ENCODE data around the gene ANXA6. TPM values are rescaled to one million over a fixed set of nuclear protein-coding genes. Genes with fewer than 3 reads are reported as not detected.

Gene ANXA6
- total and polyA plus RNA-seq, 5 donors = 203 to 238 (median 230) TPM

GRCh38 chr5:151110992-151111391, 46.6 kb downstream of the ANXA6 start:
- no peak overlapping the region for H3K4me3 ChIP-seq (ENCODE audit: low read length)
- no peaks in the 10 kb centered on the region for H3K27me3 ChIP-seq (ENCODE audit: control insufficient read depth, insufficient read depth)
- ATAC-seq (no peak), DNase-seq (no peak)
- intact Hi-C loops (cut with DNase I) = loop anchor here in 1 of 4 donors (5.0 kb wide), 1 partner anchor 109 kb away; no protein-coding TSS in a partner anchor
- H3K9me3 ChIP-seq (ENCODE audit: control insufficient read depth, low read length) = no peaks in the 10 kb centered on the region
- peaks cover 13% of the 10 kb centered on the region for H3K4me1 ChIP-seq (ENCODE audit: control insufficient read depth, insufficient read depth, low read length)
- peak overlapping the region; percentile 49 for H3K27ac ChIP-seq (ENCODE audit: low read length)
- 97% methylated on average over 3 of the region's 3 CpGs for WGBS

GRCh38 chr5:151110122-151110681, 47.4 kb downstream of the ANXA6 start:
- H3K4me3 ChIP-seq (ENCODE audit: low read length) = no peak overlapping the region
- DNase-seq (peak in 1 of 3 donors; percentile 56), ATAC-seq (peak in 1 of 2 donors; percentile 22)
- 74% methylated on average over 11 of the region's 11 CpGs for WGBS
- intact Hi-C loops (cut with DNase I) = loop anchor here in 1 of 4 donors (5.0 kb wide), 1 partner anchor 108 kb away; no protein-coding TSS in a partner anchor
- no peaks in the 10 kb centered on the region for H3K9me3 ChIP-seq (ENCODE audit: control insufficient read depth, low read length)
- no peaks in the 10 kb centered on the region for H3K27me3 ChIP-seq (ENCODE audit: control insufficient read depth, insufficient read depth)
- peaks cover 13% of the 10 kb centered on the region for H3K4me1 ChIP-seq (ENCODE audit: control insufficient read depth, insufficient read depth, low read length)
- H3K27ac ChIP-seq (ENCODE audit: low read length) = peak overlapping the region; percentile 49

GRCh38 chr5:151108566-151108965, 49.0 kb downstream of the ANXA6 start:
- ATAC-seq (peak; percentile 15), DNase-seq (peak; percentile 47 to 73 (median 71))
- Histone ChIP-seq H3K27me3 (ENCODE audit: control insufficient read depth, insufficient read depth) (no peaks in the 10 kb centered on the region), H3K4me1 (ENCODE audit: control insufficient read depth, insufficient read depth, low read length) (peaks cover 13% of the 10 kb centered on the region), H3K9me3 (ENCODE audit: control insufficient read depth, low read length) (no peaks in the 10 kb centered on the region), H3K27ac (ENCODE audit: low read length) (peak overlapping the region; percentile 76), H3K4me3 (ENCODE audit: low read length) (no peak overlapping the region)
- 39% methylated on average over 8 of the region's 8 CpGs for WGBS
- intact Hi-C loops (cut with DNase I) = no loop called here

- no peak overlapping the region for H3K4me3 ChIP-seq (ENCODE audit: low read length)
- peak; percentile 68 to 84 (median 81) for DNase-seq
- intact Hi-C loops (cut with DNase I) = no loop called here
- ATAC-seq = peak; percentile 67 to 70
- no peaks in the 10 kb centered on the region for H3K27me3 ChIP-seq (ENCODE audit: control insufficient read depth, insufficient read depth)
- no peaks in the 10 kb centered on the region for H3K9me3 ChIP-seq (ENCODE audit: control insufficient read depth, low read length)
- WGBS = 64% methylated on average over 11 of the region's 11 CpGs
- peak overlapping the region; percentile 76 for H3K27ac ChIP-seq (ENCODE audit: low read length)
- H3K4me1 ChIP-seq (ENCODE audit: control insufficient read depth, insufficient read depth, low read length) = peaks cover 13% of the 10 kb centered on the region
These were observed 49.6 kb downstream of the ANXA6 start for GRCh38 chr5:151107738-151108520.

GRCh38 chr5:151107084-151107483, 50.5 kb downstream of the ANXA6 start:
- intact Hi-C loops (cut with DNase I) = no loop called here
- no peak for ATAC-seq
- no peak for DNase-seq
- WGBS = 85% methylated on average over 7 of the region's 7 CpGs
- peaks cover 13% of the 10 kb centered on the region for H3K4me1 ChIP-seq (ENCODE audit: control insufficient read depth, insufficient read depth, low read length)
- H3K9me3 ChIP-seq (ENCODE audit: control insufficient read depth, low read length) = no peaks in the 10 kb centered on the region
- no peak overlapping the region for H3K4me3 ChIP-seq (ENCODE audit: low read length)
- no peaks in the 10 kb centered on the region for H3K27me3 ChIP-seq (ENCODE audit: control insufficient read depth, insufficient read depth)
- no peak overlapping the region for H3K27ac ChIP-seq (ENCODE audit: low read length)

- H3K27ac ChIP-seq (ENCODE audit: low read length) = no peak overlapping the region
- H3K9me3 ChIP-seq (ENCODE audit: control insufficient read depth, low read length) = no peaks in the 10 kb centered on the region
- H3K4me1 ChIP-seq (ENCODE audit: control insufficient read depth, insufficient read depth, low read length) = peaks cover 18% of the 10 kb centered on the region
- no peak for DNase-seq
- ATAC-seq = no peak
- no peak overlapping the region for H3K4me3 ChIP-seq (ENCODE audit: low read length)
- intact Hi-C loops (cut with DNase I) = no loop called here
- no peaks in the 10 kb centered on the region for H3K27me3 ChIP-seq (ENCODE audit: control insufficient read depth, insufficient read depth)
- 91% methylated on average over 2 of the region's 2 CpGs for WGBS
These were observed 51.1 kb downstream of the ANXA6 start for GRCh38 chr5:151106509-151106908.

- Histone ChIP-seq H3K4me1 (ENCODE audit: control insufficient read depth, insufficient read depth, low read length) (peaks cover 21% of the 10 kb centered on the region), H3K27me3 (ENCODE audit: control insufficient read depth, insufficient read depth) (no peaks in the 10 kb centered on the region), H3K4me3 (ENCODE audit: low read length) (no peak overlapping the region), H3K27ac (ENCODE audit: low read length) (no peak overlapping the region), H3K9me3 (ENCODE audit: control insufficient read depth, low read length) (no peaks in the 10 kb centered on the region)
- no peak for ATAC-seq
- DNase-seq = no peak
- WGBS = 88% methylated on average over 5 of the region's 5 CpGs
- intact Hi-C loops (cut with DNase I) = no loop called here
These were observed 51.5 kb downstream of the ANXA6 start for GRCh38 chr5:151106043-151106442.

- 87% methylated on average over 2 of the region's 2 CpGs for WGBS
- Histone ChIP-seq H3K9me3 (ENCODE audit: control insufficient read depth, low read length) (no peaks in the 10 kb centered on the region), H3K27me3 (ENCODE audit: control insufficient read depth, insufficient read depth) (no peaks in the 10 kb centered on the region), H3K4me3 (ENCODE audit: low read length) (no peak overlapping the region), H3K4me1 (ENCODE audit: control insufficient read depth, insufficient read depth, low read length) (peaks cover 21% of the 10 kb centered on the region), H3K27ac (ENCODE audit: low read length) (no peak overlapping the region)
- ATAC-seq (no peak), DNase-seq (no peak)
- intact Hi-C loops (cut with DNase I) = no loop called here
These were observed 52.0 kb downstream of the ANXA6 start for GRCh38 chr5:151105561-151105960.

GRCh38 chr5:151104795-151105194, 52.8 kb downstream of the ANXA6 start:
- no peak overlapping the region for H3K4me3 ChIP-seq (ENCODE audit: low read length)
- no peaks in the 10 kb centered on the region for H3K9me3 ChIP-seq (ENCODE audit: control insufficient read depth, low read length)
- 66% methylated on average over 5 of the region's 5 CpGs for WGBS
- ATAC-seq = peak; percentile 41 to 63
- intact Hi-C loops (cut with DNase I) = no loop called here
- peak overlapping the region; percentile 19 for H3K27ac ChIP-seq (ENCODE audit: low read length)
- H3K27me3 ChIP-seq (ENCODE audit: control insufficient read depth, insufficient read depth) = no peaks in the 10 kb centered on the region
- peaks cover 23% of the 10 kb centered on the region for H3K4me1 ChIP-seq (ENCODE audit: control insufficient read depth, insufficient read depth, low read length)
- peak in 2 of 3 donors; percentile 62 to 69 for DNase-seq

- H3K27ac ChIP-seq (ENCODE audit: low read length) = peak overlapping the region; percentile 61
- intact Hi-C loops (cut with DNase I) = no loop called here
- no peaks in the 10 kb centered on the region for H3K9me3 ChIP-seq (ENCODE audit: control insufficient read depth, low read length)
- no peak for DNase-seq
- ATAC-seq = no peak
- WGBS = 78% methylated on average over 4 of the region's 4 CpGs
- no peaks in the 10 kb centered on the region for H3K27me3 ChIP-seq (ENCODE audit: control insufficient read depth, insufficient read depth)
- H3K4me3 ChIP-seq (ENCODE audit: low read length) = no peak overlapping the region
- H3K4me1 ChIP-seq (ENCODE audit: control insufficient read depth, insufficient read depth, low read length) = peaks cover 10% of the 10 kb centered on the region
These were observed 55.8 kb downstream of the ANXA6 start for GRCh38 chr5:151101746-151102145.

- no peaks in the 10 kb centered on the region for H3K9me3 ChIP-seq (ENCODE audit: control insufficient read depth, low read length)
- peaks cover 12% of the 10 kb centered on the region for H3K4me1 ChIP-seq (ENCODE audit: control insufficient read depth, insufficient read depth, low read length)
- DNase-seq = peak; percentile 51 to 78 (median 76)
- H3K4me3 ChIP-seq (ENCODE audit: low read length) = no peak overlapping the region
- peak overlapping the region; percentile 61 for H3K27ac ChIP-seq (ENCODE audit: low read length)
- 30% methylated on average over 9 of the region's 9 CpGs for WGBS
- no peaks in the 10 kb centered on the region for H3K27me3 ChIP-seq (ENCODE audit: control insufficient read depth, insufficient read depth)
- peak; percentile 49 to 54 for ATAC-seq
- intact Hi-C loops (cut with DNase I) = no loop called here
These were observed 56.4 kb downstream of the ANXA6 start for GRCh38 chr5:151101151-151101550.
